Measurements from ENCODE around the gene PRKCG. TPM values are rescaled to one million over a fixed set of nuclear protein-coding genes. Genes with fewer than 3 reads are reported as not detected.

PRKCG gene
- total RNA-seq, 4 donors from 2014 or later: not detected

- H3K36me3 ChIP-seq: no peaks in the 10 kb centered on the region
- peaks cover 60% of the 10 kb centered on the region for H3K27me3 ChIP-seq
- TF ChIP-seq CTCF (IDR thresholded peaks at IDR 0.05) (no peak), POLR2AphosphoS5 (IDR thresholded peaks at IDR 0.05) (no peak), POLR2A (IDR thresholded peaks at IDR 0.05) (no peak), EP300 (IDR thresholded peaks at IDR 0.05) (no peak)
- H3K4me3 ChIP-seq: no peak overlapping the region
- ATAC-seq: peak; percentile 48
- WGBS, 2 donors (ENCODE audit: low coverage in 1 of 2): 39 to 50% methylated on average over 6 to 11 of the region's 11 CpGs
- peak overlapping the region in 3 of 4 donors; percentile 26 to 46 (median 38) for H3K27ac ChIP-seq
- peaks cover 0 to 10% (median 0%) of the 10 kb centered on the region in 3 donors for H3K4me1 ChIP-seq
- H3K9me3 ChIP-seq: no peaks in the 10 kb centered on the region
Observed at GRCh38 chr19:53849237-53849676, 32.7 kb upstream of the PRKCG start.

GRCh38 chr19:53853707-53854106 is 28.3 kb upstream of the PRKCG start:
- H3K4me1 ChIP-seq: peaks cover 0 to 10% (median 0%) of the 10 kb centered on the region in 3 donors
- ATAC-seq: no peak
- H3K27me3 ChIP-seq: peaks cover 45% of the 10 kb centered on the region
- no peak overlapping the region for H3K27ac ChIP-seq
- H3K4me3 ChIP-seq: no peak overlapping the region
- no peaks in the 10 kb centered on the region for H3K36me3 ChIP-seq
- TF ChIP-seq POLR2A (IDR thresholded peaks at IDR 0.05): no peak
- TF ChIP-seq EP300 (IDR thresholded peaks at IDR 0.05): no peak
- no peak for TF ChIP-seq CTCF (IDR thresholded peaks at IDR 0.05)
- TF ChIP-seq POLR2AphosphoS5 (IDR thresholded peaks at IDR 0.05): no peak
- no peaks in the 10 kb centered on the region for H3K9me3 ChIP-seq
- WGBS, 2 donors (ENCODE audit: low coverage in 1 of 2): 73 to 80% methylated on average over 1 to 2 of the region's 2 CpGs

- no peak for ATAC-seq
- Histone ChIP-seq H3K4me3 (no peak overlapping the region), H3K4me1 (peaks cover 0 to 25% (median 16%) of the 10 kb centered on the region in 3 donors), H3K36me3 (no peaks in the 10 kb centered on the region), H3K9me3 (no peaks in the 10 kb centered on the region), H3K27me3 (no peaks in the 10 kb centered on the region), H3K27ac (no peak overlapping the region)
- 86% methylated on average over 2 of the region's 6 CpGs; no CpG with 5 or more reads in 1 of the 2 donors for WGBS, 2 donors (ENCODE audit: low coverage in 1 of 2)
- no peak for TF ChIP-seq CTCF (IDR thresholded peaks at IDR 0.05)
- TF ChIP-seq POLR2AphosphoS5 (IDR thresholded peaks at IDR 0.05): no peak
- TF ChIP-seq EP300 (IDR thresholded peaks at IDR 0.05): no peak
- TF ChIP-seq POLR2A (IDR thresholded peaks at IDR 0.05): no peak
Observed at GRCh38 chr19:53864308-53864836, 17.6 kb upstream of the PRKCG start.

- peak overlapping the region in 1 of 2 donors; percentile 99 for H3K4me3 ChIP-seq
- WGBS, 2 donors (ENCODE audit: low coverage in 1 of 2): 6 to 100% methylated on average over 2 to 4 of the region's 9 CpGs
- no peak for ATAC-seq
- TF ChIP-seq CTCF (IDR thresholded peaks at IDR 0.05) (no peak), EP300 (IDR thresholded peaks at IDR 0.05) (no peak), POLR2A (IDR thresholded peaks at IDR 0.05) (no peak), POLR2AphosphoS5 (IDR thresholded peaks at IDR 0.05) (no peak)
- peak overlapping the region; percentile 2 to 98 (median 96) for H3K27ac ChIP-seq
- peaks cover 0 to 36% (median 23%) of the 10 kb centered on the region in 3 donors for H3K4me1 ChIP-seq
- no peaks in the 10 kb centered on the region for H3K9me3 ChIP-seq
- peaks cover 0 to 2% of the 10 kb centered on the region in 2 donors for H3K36me3 ChIP-seq
- H3K27me3 ChIP-seq: no peaks in the 10 kb centered on the region
Observed at GRCh38 chr19:53865523-53865917, 16.5 kb upstream of the PRKCG start.
